ENCODE results near the gene TEX50. TPM values are rescaled to one million over a fixed set of nuclear protein-coding genes. Genes with fewer than 3 reads are reported as not detected.
"Not testable (repeated sequence)": the region's sequence is repeated elsewhere in the genome, so short reads cannot be mapped to it uniquely, and the experiment has no call there.

The TEX50 gene
- total RNA-seq, 1 donor from 2014 or later, result not detected

GRCh38 chr1:173680152-173680551 lies 45.0 kb downstream of the TEX50 start:
- H3K9me3 Mint-ChIP-seq; H3K27me3 Mint-ChIP-seq (ENCODE audit: low read depth); DNase-seq (ENCODE audit: low spot score); intact Hi-C loops (cut with micrococcal nuclease); H3K4me3 Mint-ChIP-seq (ENCODE audit: low read depth); H3K4me1 Mint-ChIP-seq (ENCODE audit: low read depth); H3K27ac Mint-ChIP-seq; H3K36me3 Mint-ChIP-seq (ENCODE audit: low read depth): not testable (repeated sequence)

GRCh38 chr1:173682184-173682583 lies 47.0 kb downstream of the TEX50 start:
- no peaks in the 10 kb centered on the region for H3K9me3 Mint-ChIP-seq
- peaks cover 5% of the 10 kb centered on the region for H3K27me3 Mint-ChIP-seq (ENCODE audit: low read depth)
- no peak for DNase-seq (ENCODE audit: low spot score)
- intact Hi-C loops (cut with micrococcal nuclease), result no loop called here
- no peak overlapping the region for H3K4me3 Mint-ChIP-seq (ENCODE audit: low read depth)
- H3K4me1 Mint-ChIP-seq (ENCODE audit: low read depth), result no peaks in the 10 kb centered on the region
- H3K36me3 Mint-ChIP-seq (ENCODE audit: low read depth), result no peaks in the 10 kb centered on the region
- no peak overlapping the region for H3K27ac Mint-ChIP-seq

- H3K9me3 Mint-ChIP-seq; H3K4me3 Mint-ChIP-seq (ENCODE audit: low read depth); H3K4me1 Mint-ChIP-seq (ENCODE audit: low read depth); H3K36me3 Mint-ChIP-seq (ENCODE audit: low read depth); intact Hi-C loops (cut with micrococcal nuclease); H3K27me3 Mint-ChIP-seq (ENCODE audit: low read depth); DNase-seq (ENCODE audit: low spot score); H3K27ac Mint-ChIP-seq: not testable (repeated sequence)
These were observed 48.7 kb downstream of the TEX50 start for GRCh38 chr1:173683838-173684237.

GRCh38 chr1:173685121-173685520 lies 50.0 kb downstream of the TEX50 start:
- H3K4me1 Mint-ChIP-seq (ENCODE audit: low read depth); H3K9me3 Mint-ChIP-seq; H3K27ac Mint-ChIP-seq; intact Hi-C loops (cut with micrococcal nuclease); DNase-seq (ENCODE audit: low spot score); H3K36me3 Mint-ChIP-seq (ENCODE audit: low read depth); H3K4me3 Mint-ChIP-seq (ENCODE audit: low read depth); H3K27me3 Mint-ChIP-seq (ENCODE audit: low read depth): not testable (repeated sequence)

Other genes with a start within 250 kb of the TEX50 start
- gene PRDX6, start 158.0 kb upstream of the TEX50 start, total RNA-seq, result 148 and 150 TPM in 2 replicates
- gene SLC9C2, start 32.3 kb upstream of the TEX50 start, total RNA-seq, result not detected in 2 replicates
- not detected in 2 replicates for gene ANKRD45, start 34.5 kb downstream of the TEX50 start, total RNA-seq
- 15.4 and 17.6 TPM in 2 replicates for gene KLHL20, start 79.6 kb downstream of the TEX50 start, total RNA-seq
- gene DARS2, start 189.3 kb downstream of the TEX50 start, total RNA-seq, result 49.7 and 49.9 TPM in 2 replicates
- 26.1 and 26.2 TPM in 2 replicates for gene CENPL, start 189.5 kb downstream of the TEX50 start, total RNA-seq
- gene GAS5, start 232.7 kb downstream of the TEX50 start, total RNA-seq, result 650 and 661 TPM in 2 replicates
- gene ZBTB37, start 233.0 kb downstream of the TEX50 start, total RNA-seq, result 8.7 and 8.8 TPM in 2 replicates